ENCODE data around the gene NELFB.

NELFB gene

DNA sequence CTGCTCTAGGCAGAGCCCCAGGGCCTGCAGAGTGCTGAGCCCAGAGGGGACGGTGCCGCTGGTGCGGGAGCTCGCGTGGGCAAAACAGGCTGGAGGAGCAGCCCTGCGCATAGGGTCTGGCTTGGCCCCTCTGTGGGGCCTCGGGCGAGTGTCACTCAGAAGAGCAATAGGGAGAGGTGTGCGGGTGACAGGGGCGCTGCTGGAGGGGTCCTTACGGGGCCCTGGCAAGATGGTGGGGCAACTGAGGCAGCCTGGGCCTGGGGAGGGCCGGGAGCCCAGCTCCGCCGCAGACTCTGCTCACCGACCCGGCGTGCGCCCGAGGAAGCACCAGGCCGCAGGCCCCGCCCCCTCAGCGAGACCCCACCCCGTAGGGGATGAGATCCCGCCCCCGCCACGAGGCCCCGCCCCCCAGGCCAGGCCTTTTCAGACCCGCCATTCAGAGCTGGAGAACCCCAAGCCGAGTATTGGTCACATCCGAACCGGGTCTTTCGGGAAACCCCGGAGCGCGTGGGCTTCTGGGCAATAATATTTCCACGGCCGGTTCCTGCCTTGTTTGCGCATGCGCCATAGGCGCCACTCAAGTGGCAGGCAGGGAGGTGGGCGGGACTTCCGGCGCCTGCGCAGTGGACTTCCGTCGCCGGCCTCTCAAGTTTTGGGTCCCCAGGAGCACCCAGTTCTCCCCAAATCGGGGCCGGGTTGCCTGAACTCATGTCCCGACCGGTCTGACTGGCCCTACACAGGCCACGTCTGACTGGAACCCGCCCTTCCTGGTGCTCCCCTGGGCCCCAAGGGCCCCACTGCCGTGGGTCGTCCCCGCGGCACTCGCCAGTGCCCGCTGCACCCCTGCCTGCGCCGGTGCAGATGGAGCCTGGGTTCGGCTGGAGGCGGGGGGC is 31.8 kb upstream of the NELFB start:
- peak; percentile 93 to 98 for DNase-seq (ENCODE audit: low read depth in 1 of 2, low spot score in 1 of 2)

DNA sequence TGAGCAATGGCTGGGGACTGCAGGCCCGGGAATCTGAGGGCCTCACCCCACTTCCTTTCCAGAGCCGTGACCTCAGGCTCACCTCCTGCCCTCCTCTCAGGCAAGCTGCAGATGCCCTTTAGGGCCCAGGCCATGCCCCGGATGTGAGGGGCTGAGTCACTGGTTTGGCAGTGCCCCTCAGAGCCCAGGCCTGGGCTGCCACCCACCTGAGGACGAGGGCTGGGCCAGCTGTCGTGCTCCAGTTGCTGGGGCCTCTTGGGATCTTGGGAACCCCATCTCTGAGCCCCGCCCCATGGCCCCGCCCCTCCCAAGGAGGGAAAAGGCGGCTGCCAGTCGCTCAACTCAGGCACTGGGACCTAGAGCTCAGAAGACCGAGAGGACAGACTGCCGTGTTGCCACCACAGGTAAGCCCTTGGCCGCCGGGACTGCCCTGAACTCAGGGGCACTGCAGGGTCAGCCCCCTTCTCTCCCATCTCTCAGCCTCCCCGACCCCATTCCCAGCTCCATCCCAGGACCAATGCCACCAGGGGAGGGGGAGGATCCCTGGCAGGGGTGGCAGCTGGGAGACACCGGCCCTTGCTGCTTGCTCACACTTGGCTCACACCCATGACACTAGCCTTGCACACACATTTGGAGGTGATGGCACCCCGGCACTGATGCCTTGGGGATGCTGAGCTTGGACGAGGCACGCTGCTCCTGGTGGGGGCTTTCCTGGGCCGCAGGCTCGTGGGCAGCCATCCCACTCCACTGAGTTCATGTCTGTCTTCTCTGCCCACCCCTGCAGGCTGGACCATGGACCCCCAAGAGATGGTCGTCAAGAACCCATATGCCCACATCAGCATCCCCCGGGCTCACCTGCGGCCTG is 30.1 kb upstream of the NELFB start, which contains the start of gene CYSRT1:
CYSRT1 (plus strand) TSS at position 345 of the 865 bp plus-strand sequence; CDS start at position 793, 448 bp downstream.
- DNase-seq (ENCODE audit: low read depth in 1 of 2, low spot score in 1 of 2) = no peak

DNA sequence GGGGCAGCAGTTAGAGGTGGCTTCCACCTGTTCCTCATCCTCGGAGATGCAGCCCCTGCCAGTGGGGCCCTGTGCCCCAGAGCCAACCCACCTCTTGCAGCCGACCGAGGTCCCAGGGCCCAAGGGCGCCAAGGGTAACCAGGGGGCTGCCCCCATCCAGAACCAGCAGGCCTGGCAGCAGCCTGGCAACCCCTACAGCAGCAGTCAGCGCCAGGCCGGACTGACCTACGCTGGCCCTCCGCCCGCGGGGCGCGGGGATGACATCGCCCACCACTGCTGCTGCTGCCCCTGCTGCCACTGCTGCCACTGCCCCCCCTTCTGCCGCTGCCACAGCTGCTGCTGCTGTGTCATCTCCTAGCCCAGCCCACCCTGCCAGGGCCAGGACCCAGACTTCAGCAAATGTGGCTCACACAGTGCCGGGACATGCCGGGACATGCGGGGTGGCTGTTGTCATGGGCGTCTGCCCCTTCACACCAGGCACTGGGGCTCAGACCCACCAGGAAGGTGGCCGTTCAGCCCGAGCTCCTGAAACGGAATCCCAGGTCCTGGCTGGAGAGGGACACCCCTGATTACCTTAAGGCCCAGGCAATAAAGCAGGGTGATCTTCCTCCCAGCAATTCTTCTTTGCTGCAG is 29.3 kb upstream of the NELFB start:
- DNase-seq (ENCODE audit: low read depth in 1 of 2, low spot score in 1 of 2) = no peak

DNA sequence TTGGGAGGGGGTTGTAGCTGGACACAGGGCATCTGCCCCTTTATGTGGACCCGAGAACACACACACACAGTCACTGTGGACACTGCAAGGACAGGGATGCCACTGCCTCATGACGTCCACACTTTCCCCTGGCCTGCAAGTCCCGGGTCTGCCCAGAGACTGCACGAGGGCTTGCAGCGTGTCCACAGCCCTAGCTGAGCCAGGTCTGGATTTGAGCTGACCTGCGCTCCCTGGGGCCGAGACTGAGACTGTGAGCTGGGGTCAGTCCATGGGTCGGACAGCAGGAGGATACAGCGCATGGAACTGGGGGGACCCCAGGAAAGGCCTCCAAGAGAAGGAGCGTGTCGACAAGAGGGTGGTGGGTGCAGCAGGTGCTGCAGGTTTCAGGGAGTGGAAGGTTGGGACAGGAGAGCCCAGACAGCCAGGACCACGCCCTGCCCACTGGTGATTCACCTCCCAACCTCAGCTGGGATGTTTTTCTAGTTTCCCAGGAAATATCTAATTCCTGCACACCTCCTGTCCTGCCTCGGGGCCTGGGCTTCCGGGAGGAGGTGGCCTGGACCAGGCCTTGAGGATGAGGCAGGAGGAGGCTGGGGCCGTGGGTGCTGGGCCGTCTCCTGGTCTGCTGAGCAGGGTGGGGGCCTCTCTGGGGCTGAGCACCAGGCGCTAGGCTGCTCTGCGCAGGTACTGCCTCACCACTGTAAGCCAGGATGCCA is 28.6 kb upstream of the NELFB start:
- DNase-seq (ENCODE audit: low read depth in 1 of 2, low spot score in 1 of 2) = no peak

DNA sequence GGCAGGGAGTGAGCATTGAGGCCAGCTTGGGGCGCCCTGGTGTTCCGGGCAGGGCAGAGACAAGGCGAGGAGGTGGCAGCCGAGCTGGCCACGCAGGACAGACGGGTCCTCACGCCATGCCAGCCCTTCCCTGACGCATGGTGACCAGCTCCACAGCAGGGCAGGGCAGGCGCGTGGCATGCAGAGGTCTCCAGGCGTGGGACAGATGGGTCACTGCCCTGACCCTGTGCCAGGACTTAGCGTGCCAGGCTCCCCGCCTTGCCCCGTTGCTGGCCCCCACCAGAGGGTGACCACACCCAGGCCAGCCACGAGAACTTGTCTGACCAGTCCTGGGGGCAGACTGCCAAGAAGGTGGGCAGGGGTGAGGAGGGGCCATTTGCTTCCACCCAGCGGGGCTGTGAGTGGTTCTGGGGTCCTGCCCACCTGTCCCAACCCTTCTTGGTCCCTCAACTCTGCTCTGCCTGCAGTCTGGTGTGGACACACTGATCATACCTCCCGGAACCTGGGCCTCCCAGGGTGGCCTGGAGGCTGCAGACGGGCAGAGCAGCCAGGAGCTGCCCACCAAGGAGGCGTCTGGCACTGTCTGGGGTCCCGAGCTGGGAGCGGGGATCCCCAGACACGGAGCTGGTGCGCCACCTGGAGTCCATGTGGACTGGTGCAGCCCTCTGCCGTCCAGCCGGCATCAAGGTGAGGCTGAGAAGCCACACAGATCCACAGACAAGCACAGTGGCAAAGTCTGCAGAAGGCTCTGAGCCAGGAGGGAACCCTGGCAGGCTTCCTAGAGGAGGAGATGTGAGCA is 27.9 kb upstream of the NELFB start, which contains the start of gene RNF224:
RNF224 (plus strand) TSS at position 449 of the 799 bp plus-strand sequence. CDS start 834 bp downstream, outside the sequence.
- peak; percentile 61 to 66 for DNase-seq (ENCODE audit: low read depth in 1 of 2, low spot score in 1 of 2)

DNA sequence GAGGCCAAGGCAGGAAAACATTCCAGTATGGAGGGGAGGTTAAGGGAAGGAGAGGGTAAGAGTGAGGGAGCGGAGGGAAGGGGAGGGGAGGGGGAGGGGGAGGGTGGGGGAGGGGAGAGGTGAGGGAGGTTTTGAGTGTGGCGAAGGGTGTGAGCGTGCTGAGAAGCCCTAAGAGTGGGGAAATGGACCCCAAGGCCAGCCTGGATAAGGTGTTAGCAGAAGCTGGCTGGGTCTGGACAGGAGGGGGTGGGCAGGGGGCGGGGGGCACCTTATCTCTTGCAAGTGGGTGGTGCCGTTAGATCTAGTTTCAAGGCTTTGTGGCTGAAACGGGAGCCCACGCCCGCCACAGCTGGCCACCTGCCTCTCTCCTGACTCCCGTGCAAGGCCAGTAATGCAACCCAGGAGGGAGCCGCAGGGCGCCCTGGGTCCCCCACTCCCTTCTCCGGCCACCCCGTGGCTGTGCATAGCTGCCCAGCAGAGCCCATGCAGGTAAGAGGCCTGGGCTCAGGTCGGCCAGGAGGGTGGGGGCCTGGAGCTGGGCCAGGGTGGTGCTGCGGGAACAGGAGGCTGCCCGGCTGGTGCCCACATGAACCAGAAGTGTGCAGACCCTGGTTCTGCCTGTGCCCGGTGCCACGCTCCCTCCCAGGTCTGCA is 27.1 kb upstream of the NELFB start:
- DNase-seq (ENCODE audit: low read depth in 1 of 2, low spot score in 1 of 2) = no peak

DNA sequence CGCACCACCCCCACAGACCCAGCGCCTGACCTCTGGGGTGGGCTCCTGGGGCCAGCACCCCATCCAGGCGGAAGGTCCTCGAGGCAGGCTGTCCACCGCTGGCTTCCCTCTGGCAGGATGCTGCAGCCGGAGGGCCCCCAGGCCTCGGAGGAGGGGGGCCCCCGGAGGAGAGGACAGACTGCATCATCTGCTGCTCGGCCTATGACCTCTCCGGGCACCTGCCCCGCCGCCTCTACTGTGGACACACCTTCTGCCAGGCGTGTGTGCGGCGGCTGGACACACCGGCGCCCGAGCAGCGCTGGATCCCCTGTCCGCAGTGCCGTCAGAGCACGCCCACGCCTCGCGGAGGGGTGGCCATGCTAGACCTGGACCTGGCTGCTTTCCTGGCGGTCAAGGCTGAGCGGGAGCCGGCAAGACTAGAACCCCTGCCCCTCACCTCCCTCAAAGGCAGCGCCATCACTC is 26.6 kb upstream of the NELFB start:
- DNase-seq (ENCODE audit: low read depth in 1 of 2, low spot score in 1 of 2) = no peak

DNA sequence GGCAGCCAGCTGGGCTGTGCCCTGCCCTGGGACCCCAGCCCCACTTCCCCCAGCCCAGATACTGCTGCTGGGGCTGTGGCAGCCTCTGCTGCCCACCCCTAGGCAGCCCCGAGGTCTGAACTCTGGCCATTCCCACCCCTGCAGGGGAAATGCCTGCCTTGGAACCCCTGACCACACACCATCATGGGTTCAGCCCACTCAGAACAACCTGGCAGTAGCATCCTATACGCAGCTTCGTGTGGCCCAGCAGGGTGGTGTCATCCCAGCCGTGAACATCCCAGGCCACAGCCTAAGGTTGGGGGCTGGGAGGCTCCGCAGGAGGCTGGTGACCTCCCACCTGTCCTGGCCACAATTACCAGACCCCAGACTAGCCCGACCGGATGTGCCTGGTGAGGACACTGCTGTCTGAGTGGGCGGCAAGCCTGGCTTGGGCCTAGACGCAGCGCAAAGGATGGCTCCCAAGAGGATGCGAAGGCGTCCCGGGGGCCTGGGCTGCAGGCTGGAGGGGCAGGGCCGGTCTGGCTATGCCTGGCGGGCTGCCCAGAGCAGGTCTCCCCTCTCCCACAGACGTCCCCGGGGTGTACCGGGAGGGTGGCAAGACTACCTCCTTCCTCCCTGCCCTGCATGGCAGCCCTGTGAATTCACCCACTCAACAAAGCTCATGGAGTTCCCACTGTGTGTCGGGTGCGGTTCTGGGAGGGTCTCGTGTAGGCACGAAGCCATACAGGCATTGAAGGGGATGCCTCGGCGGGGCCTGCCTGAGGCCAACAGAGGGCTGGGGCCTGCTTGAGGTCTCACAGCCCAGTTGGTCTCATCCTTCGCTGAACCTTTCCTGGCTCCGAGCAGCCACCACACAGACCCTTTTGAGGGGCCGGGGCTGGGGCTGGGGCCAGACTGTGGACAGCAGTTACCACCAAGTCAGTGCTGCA is 25.9 kb upstream of the NELFB start:
- no peak for DNase-seq (ENCODE audit: low read depth in 1 of 2, low spot score in 1 of 2)

DNA sequence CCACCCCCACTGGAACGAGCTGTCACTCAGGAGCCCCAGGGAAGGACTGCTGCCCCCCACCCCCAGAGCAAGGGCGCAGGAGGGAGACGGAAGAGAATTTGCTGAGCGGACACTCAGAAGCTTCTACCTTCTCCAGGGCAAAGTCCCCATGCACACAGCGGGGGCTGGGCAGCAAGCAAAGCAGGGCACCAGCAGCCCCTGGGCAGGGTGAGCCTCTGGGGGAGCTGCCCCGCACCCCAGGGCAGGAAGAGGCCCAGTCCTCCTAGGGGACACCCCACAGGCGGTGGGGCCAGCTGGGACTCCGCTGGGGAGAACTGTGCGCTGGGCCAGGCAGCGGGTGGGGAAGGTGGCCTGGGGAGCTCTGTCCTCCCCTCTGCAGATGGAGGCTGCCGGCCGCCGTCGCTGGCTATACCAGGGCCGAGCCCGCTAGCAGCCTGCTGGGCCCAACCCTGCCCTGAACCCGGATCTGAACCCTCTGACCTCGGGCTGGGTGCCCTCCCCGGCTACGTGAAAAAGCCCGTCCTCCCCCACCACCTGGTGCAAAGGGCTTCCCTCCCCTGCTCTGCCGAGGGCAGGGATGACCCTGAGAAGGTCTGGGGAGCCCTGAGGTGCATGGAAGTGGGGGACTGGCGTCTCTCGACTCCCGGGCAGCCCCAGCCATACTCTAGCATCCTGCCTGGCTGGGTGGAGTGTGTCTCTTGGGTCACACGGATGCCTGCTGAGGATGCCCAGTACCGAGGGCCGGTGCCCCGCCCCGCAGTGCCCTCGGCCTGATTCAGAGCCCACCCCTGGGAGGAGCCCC is 25.0 kb upstream of the NELFB start:
- DNase-seq (ENCODE audit: low read depth in 1 of 2, low spot score in 1 of 2) = no peak

DNA sequence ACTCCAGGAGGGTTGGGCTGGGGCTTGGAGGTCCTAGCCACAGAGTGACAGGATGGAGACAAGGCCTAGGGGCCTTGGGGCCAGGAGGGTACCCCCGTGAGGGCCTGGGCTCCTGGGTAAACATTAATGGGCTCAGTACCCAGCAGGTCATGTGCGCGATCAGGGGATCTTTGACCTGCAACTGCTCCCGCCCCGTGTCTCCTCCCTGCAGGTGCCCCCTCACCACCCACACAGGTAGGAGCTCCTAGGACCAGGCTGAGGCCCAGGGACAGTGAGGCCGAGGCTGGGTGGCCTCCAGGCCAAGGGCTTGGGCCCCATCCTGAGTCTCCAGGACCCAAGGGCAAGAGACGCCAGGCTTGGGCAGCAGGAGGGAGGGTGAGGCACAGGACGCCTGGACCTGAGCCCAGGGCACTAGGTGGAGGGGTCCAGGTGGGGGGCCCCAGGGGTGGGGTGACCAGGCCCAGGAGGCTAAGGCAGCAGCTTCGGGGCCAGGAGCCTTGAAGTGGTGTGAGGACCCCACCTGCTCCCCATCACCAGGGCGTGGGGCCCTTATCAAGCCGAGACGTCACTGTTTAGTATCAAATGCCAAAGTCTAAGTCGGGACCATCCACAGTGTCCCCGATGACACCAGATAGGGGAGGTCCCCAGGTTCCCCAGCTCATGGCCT is 24.3 kb upstream of the NELFB start, which contains the start of gene SLC34A3:
SLC34A3 (plus strand) TSS at position 197 of the 667 bp plus-strand sequence. CDS start 802 bp downstream, outside the sequence.
- DNase-seq (ENCODE audit: low read depth in 1 of 2, low spot score in 1 of 2) = no peak

DNA sequence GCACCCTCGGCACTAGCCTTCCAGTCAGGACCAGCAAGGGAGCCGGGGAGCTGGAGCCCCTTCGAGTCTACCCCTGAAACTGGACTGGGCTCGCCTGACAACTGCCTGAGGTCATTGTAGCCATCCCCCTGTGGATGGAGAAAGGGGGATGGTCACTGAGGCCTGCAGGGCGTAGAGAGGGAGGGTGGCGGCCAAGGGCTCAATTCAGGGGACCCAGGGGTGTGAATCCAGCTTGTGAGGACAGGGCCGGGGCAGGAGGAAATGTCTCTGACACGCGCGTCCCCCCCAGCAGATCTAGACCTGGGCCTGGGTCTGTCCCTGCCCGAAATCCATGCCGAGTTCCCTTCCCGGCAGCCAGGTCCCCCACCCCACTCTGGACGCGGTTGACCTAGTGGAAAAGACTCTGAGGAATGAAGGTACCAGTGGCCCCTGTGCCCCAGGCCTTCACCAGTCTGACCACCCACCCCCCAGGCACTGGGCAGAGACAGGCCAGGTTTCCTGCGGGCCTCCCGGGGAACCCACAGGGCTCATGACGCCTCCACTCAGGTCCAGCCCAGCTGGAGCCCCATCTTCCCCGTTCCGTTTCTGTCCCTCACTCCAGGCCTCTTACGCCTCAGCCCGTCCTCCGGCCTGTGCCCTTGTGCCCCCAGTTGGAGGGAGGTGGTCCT is 23.6 kb upstream of the NELFB start:
- DNase-seq (ENCODE audit: low read depth in 1 of 2, low spot score in 1 of 2) = no peak

DNA sequence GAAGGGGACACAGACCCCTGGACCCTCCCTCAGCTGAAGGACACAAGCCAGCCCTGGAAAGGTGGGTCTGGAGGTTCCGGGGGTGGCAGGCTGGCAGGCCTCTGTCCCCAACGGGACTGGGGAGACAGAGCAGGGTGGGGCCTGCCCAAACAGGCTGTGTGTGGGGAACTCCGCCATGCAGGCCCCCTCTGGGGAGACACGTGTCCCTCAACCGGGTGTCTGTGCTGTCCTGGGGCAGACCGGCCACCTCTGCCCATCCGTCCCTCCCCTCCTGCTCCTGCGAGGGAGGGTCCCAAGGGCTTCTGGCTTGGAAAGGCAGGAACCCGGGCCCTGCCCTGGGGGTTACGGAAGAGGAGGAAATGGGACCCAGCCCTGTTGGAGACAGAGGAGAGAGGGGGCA is 23.0 kb upstream of the NELFB start:
- DNase-seq (ENCODE audit: low read depth in 1 of 2, low spot score in 1 of 2) = no peak

DNA sequence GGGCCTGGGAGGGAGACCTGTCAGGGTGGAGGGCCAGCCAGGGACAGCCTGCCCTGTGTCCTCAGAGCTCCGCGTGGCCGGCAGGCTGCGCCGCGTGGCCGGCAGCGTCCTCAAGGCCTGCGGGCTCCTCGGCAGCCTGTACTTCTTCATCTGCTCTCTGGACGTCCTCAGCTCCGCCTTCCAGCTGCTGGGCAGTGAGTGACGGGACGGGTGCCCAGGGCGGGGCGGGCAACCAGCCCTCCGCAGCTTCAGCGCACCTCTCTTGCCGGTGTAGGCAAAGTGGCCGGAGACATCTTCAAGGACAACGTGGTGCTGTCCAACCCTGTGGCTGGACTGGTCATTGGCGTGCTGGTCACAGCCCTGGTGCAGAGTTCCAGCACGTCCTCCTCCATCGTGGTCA is 22.6 kb upstream of the NELFB start:
- no peak for DNase-seq (ENCODE audit: low read depth in 1 of 2, low spot score in 1 of 2)

DNA sequence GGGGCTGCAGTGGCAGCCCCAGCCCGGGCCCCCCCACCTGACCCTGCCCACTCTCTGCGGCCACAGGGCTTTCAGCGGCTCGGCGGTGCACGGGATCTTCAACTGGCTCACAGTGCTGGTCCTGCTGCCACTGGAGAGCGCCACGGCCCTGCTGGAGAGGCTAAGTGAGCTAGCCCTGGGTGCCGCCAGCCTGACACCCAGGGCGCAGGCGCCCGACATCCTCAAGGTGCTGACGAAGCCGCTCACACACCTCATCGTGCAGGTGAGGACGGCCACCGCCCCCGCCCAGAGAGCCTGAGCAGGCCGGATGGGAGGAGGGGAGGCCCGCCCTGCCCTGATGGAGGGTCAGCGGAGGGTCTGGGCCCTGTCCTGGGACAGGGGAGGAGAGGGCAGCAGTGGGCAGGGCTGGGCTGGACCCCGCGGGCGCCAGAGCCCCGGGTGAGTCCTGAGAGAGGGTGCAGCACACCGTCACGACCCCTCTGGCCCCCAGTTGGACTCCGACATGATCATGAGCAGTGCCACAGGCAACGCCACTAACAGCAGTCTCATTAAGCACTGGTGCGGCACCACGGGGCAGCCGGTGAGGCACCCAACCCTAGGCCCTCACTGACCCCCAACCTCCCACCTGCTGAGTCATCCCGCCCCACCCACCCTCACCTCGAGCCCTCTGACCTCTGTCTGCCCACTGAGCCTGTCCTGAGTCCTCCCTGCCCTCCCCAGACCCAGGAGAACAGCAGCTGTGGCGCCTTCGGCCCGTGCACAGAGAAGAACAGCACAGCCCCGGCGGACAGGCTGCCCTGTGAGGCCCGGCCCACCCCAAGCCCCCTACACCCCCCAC is 21.8 kb upstream of the NELFB start:
- no peak for DNase-seq (ENCODE audit: low read depth in 1 of 2, low spot score in 1 of 2)

DNA sequence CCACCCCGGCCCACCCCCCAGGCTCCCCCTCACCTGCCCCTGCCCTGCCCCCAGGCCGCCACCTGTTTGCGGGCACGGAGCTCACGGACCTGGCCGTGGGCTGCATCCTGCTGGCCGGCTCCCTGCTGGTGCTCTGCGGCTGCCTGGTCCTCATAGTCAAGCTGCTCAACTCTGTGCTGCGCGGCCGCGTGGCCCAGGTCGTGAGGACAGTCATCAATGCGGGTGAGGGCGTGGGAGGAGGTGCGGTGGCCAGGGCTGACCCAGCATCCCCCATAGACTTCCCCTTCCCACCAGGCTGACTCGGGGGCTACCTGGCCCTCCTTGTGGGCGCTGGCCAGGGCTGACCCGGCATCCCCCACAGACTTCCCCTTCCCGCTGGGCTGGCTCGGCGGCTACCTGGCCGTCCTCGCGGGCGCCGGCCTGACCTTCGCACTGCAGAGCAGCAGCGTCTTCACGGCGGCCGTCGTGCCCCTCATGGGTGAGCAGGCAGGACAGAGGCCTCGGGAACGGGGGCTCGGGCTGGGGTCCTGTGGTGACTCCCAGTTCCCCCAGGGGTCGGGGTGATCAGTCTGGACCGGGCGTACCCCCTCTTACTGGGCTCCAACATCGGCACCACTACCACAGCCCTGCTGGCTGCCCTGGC is 21.0 kb upstream of the NELFB start:
- no peak for DNase-seq (ENCODE audit: low read depth in 1 of 2, low spot score in 1 of 2)
